NCI-H2081 treated with DMSO at 0.1 percent for 48 hours (cell line): ENCODE results near the gene PTPN3.

ENCODE experiments used
- DNase-seq: peaks from one replicate; lab custom pipeline; 2025; lab: John Stamatoyannopoulos, UW

Gene PTPN3

DNA sequence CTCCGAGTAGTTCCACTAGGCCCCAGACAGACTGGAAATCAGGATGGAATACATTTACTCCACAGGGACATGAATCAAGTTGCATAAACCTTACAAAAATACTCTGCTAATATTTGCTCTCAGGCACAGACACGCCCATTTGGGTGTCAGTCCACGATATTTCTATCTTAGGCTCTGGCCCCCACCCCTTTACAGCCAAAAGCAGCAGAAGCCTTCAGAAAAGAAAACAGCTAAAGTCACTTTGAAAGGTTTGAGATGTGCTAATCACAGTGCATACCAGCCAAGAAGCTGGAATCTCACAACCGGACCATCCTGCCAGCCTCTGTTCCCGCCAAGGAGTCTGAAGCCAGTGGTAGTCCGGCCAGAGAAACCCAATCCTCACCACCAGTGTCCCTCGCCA lies 22.6 kb downstream of the PTPN3 start:
- no peak for DNase-seq

GRCh38 chr9:109474944-109475343 lies 23.2 kb downstream of the PTPN3 start:
- no peak for DNase-seq

DNA sequence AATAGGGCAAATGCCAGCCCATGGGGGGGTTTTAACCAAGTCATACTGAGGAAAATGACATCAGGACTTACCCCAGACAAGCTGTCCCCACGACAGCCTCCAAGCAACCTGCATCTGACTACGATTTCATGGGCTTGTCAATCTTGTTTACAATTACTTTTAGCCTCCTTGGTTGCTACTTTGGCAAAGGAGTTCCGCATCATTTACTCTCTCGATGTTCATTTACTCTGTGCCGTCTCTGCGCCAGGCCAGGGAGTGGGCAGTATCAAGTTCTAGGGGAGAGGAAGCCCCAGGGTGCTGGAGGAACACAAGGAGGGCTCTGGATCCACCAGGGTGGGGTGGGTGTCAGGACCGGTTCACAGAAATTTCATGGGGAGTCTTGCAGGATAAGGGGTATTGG lies 23.9 kb downstream of the PTPN3 start:
- DNase-seq, result no peak

DNA sequence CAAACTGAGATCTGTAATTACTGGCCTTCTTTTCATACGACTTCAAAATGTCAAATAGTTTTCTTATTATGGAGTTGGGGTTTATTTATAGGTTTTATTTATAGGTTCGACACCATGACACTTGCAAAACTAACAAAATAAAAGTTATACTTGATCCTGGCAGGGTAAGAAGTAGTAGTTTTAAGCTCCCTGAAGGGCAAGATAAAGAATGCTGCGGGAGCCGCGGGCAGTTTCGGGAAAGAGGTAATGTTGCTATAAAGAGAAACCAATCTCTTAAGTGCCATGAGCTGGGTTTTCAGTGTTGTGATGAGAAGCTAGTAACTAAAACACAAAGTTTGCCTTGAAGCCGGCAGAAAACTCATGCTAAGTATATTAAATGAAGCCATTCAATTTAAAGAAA lies 24.8 kb downstream of the PTPN3 start:
- DNase-seq, result no peak

GRCh38 chr9:109471475-109472393 lies 26.4 kb downstream of the PTPN3 start:
- peak; percentile 1 for DNase-seq

DNA sequence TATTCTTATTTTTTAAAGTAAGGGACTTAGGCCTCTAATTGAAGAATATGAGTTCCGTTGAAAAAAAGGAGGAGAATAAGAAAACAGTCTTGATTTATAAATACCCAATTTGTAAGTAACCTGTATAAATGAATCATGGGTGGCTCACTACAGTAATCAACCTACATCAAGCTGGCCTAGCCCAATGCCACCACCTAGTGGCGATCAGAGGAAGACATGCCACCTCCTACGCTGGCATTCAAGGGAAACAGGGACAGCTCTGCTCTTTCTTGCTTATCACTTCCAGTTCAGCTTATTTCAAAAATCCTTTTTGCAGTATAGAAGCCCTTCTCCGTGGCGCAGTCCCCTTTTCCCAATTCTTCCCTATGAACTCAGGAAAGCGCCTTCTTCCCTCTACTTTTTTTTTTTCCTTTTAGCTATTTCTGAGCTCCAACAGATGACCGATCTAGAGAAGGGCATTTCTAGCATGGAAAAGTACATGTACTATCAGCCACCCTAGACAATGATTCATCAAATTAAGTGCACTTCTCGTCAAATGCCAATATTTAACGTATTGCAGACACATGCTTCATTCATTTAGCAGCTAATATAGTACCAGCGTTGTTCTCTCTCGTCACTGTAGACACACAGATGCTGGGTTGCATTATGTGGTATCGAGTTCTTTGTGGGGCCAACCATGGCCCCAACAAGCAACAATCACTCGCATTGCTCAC lies 28.3 kb downstream of the PTPN3 start:
- peak; percentile 47 for DNase-seq

- no peak for DNase-seq
Observed at GRCh38 chr9:109468927-109469326, 29.2 kb downstream of the PTPN3 start.

GRCh38 chr9:109467936-109468335 lies 30.2 kb downstream of the PTPN3 start:
- DNase-seq, result peak; percentile 13

DNA sequence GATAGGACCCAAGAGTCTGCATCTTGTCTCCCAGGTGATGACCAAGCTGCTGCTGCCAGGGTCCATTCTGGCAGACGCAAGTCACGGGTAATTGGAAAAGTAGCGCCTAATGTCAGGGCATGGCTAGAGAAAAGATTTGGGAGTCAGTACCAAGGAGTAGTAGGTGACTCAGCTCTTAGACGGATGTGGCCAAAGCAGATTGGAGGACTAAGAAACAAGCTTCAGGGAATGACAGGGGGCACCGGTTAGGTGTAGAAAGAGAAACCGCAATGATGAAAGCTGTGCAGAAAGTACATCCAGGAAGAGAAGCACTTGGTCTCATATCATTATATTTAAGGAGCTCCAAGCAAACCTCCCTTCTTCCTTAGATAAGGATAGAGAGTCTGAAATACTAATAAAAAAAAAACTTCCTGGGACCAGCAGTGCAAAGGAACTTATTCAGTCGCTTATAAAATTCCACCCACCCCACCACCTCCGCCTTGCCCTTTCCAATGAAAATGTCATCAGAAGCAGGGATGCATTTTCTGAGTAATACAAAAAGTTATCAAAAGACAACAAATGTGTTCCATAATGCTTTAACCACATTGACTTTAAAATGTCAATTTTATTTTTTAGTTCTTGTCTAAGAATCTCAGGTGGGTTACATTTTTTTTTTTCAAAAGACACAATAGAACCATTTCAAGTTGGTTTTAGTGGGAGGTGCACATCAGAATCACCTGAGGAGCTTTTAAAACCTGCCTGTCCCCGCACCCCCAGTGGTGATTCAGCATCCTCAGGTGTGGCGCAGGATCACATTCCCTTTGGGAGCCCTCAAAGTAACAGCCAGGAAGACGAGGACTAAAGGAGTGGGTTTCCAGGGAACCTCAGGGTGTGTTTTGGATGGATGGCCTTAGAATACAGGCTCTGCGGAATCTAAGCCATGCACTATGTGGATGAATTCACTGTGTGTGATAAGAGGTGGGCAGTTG lies 31.2 kb downstream of the PTPN3 start:
- DNase-seq, result no peak

- DNase-seq, result no peak
Observed at GRCh38 chr9:109463924-109464625, 34.0 kb downstream of the PTPN3 start.

GRCh38 chr9:109460576-109460975 lies 37.5 kb downstream of the PTPN3 start:
- no peak for DNase-seq

DNA sequence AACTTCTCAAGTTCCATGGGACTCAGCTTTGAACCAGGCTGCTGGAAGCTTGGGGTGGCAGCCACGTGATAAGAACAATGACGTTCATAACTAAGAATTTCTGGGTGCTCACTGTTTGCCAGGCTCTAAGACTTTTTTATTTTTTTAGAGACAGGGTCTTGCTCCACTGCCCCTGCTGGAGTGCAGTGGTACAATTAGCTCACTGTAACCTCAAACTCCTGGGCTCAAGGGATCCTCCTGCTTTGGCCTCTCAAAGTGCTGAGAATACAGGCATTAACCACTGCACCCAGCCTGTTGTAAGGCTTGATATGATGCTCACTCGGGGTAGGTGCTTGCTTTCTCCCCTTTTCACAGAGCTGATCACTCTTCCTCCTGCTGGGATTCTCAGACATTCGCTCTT lies 38.7 kb downstream of the PTPN3 start:
- DNase-seq, result no peak

- no peak for DNase-seq
Observed at GRCh38 chr9:109458453-109459211, 39.5 kb downstream of the PTPN3 start.

DNA sequence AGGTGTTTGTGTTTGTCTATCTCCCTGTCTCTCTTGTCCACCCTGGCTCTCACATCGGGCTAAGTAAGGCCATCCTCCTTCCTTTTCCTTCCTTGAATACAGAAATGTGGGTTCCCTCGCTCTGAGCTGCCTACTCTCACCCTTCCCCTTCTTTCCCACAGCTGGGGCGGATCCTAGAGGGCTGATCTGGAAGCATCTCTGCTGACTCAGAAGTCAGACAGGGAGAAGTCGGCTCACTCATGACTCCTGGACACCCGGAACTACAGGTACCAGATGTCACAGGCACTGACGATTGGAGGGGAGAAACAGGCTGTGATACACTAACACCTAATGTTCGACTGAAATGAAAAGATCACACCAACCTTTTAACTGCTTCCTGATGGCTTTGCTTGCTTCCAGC lies 41.3 kb downstream of the PTPN3 start:
- DNase-seq, result no peak

DNA sequence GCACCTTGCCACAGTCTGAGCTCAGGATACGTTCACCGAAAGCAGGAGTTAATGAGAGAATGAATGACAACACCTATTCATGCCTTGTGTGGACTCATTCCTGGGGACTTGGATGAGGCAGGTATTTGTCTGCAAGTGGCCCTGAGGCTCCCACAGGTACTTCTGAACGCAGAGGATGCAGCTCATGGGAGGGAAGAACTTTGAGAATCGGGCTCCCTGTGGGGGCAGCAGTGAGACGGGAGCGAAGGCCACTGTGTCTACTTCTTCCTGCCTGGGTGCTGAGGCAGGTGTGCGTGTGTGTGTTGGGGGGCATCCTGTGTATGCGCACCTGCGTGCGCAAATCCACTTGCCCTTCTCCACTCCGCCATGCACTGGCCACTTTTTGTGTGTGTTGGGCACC lies 42.2 kb downstream of the PTPN3 start:
- no peak for DNase-seq

DNA sequence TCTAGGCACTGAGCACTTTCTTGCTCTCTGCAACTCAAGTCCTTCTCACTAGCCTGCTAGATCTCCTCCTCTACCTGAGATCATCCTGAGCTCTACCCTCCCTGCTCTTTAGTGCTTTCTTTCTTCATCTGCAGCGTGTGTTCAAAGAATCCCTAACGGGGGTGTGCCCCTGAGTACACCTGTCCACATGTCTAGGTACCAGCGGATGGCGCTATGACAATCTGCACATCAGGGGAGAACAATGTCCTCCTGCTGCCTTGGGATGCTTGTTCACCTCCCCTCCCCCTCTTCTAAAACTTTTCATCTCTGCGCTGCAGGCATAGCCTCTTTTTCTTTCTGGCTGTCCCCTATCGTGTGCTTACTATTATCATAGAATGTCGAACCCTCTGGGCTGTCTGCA lies 42.7 kb downstream of the PTPN3 start:
- DNase-seq, result no peak

DNA sequence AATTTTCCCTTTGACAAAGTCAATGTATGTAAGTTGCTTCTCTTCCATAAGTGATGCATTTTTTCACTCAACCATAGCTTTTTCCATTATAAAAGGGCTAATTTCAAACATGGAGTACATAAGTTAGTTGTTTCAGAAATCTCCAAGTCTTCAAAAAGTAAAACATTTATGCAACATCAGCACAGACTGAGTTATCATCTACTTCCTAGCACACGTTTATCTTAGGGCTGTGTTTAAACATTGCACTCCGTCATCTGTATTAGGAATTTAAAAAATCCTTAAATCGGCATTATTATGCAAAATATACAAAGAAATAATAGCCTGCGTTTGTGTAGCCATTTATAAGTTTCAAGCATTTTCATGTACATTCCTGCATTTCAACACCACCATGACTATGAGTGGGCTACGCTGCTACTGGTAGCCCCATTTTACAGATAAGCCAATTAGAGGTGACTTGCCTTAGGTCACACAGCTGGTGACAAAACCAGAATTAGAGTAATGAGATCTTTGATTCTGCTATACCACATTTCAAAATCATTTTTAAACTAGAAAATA lies 43.4 kb downstream of the PTPN3 start:
- no peak for DNase-seq

GRCh38 chr9:109454041-109454440 lies 44.1 kb downstream of the PTPN3 start:
- no peak for DNase-seq

DNA sequence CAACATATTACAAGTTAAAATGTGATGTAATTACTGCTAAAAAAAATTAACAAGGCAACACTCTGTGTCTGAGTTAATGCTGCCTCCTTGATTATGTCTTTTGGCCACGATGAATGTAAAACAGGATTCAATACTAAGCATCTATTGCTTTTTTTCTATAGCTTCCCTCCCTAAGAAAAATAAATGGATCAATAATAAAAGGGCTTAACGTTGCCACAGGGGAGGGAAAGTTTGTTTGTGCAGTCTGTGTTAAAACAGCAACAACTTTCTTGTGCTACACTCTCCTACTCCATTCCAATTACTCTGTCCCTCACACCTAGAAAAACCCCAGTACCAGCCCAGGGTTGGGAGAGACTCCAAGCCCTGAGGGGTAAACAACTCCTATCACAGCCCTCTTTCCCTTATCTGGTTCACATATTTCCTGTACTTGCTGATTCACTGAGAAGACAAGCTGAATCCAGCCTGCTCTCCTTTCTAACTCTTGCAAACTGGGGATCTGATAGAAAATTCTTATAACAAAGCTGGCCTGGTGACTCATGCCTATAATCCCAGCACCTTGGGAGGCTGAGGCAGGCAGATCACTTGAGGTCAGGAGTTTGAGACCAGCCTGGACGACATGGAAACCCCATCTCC lies 44.8 kb downstream of the PTPN3 start:
- no peak for DNase-seq

DNA sequence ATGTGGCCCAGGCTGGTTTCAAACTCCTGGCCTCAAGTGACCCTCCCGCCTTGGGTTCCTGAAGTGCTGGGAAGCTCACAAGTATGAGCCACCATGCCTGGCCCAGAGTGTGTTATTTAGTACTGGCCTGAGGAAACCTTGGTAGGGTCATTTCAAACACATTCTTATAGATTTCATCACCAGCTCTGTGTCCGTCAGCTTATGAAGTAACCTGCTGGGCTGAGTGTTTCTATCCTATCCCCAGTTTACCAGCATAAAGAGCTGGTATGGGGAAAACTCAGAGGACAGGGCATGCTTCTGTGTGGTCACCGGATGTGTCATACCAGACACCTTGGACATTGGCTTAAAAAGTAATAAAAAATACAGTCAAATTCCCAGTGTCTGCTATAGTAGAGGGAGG lies 45.3 kb downstream of the PTPN3 start:
- no peak for DNase-seq
